OCI-LY7 (cell line): Measurements from ENCODE around the gene CFL1. TPM values are rescaled to one million over a fixed set of nuclear protein-coding genes. Genes with fewer than 3 reads are reported as not detected.

Experiments
- BruUV-seq: library from RNA; stranded (reverse); fragments of 400-500 nt; replicated peaks from 2 replicates; lab custom pipeline; 2021; lab: Mats Ljungman, UMichigan
- CTCF ChIA-PET: fragments of 300-600 bp; sonication (Branson Sonifier 250); formaldehyde crosslinking; loops from one replicate; lab custom pipeline; 2022; ENCODE audit warnings: antibody characterized with exemption; ENCODE audit not compliant: unreplicated experiment; lab: Charles Lee
- POLR2A ChIA-PET: fragments of 300-600 bp; sonication (Branson Sonifier 250); formaldehyde crosslinking; loops from one replicate; lab custom pipeline; 2022; ENCODE audit warnings: antibody characterized with exemption; lab: Charles Lee
- DNase-seq: peaks from one replicate; pipeline ENCODE4 v3.0.0-alpha.2; 2015; ENCODE audit warnings: low spot score
- H2AFZ ChIP-seq: fragments of 200-600 bp; sonication (generic), shearing (Covaris generic); 2 replicates; pipeline ENCODE4 v1.6.1; 2014; ENCODE audit warnings: mild to moderate bottlenecking, antibody characterized with exemption, low read length, moderate library complexity
- H3K27ac ChIP-seq: fragments of 200-600 bp; sonication (generic); 2 replicates; pipeline ENCODE4 v1.5.1; 2014; ENCODE audit warnings: mixed run types, low read depth, mild to moderate bottlenecking, moderate library complexity, low read length, inconsistent platforms; ENCODE audit not compliant: poor library complexity, severe bottlenecking
- H3K36me3 ChIP-seq: fragments of 200-600 bp; sonication (generic); 2 replicates; pipeline ENCODE4 v1.6.1; 2014; ENCODE audit warnings: mild to moderate bottlenecking, antibody characterized with exemption, low read length, moderate library complexity, mixed read lengths; ENCODE audit not compliant: insufficient read depth
- H3K4me1 ChIP-seq: fragments of 200-600 bp; sonication (generic); 2 replicates; pipeline ENCODE4 v1.5.1; 2014; ENCODE audit warnings: mild to moderate bottlenecking, low read length; ENCODE audit not compliant: insufficient read depth, poor library complexity, severe bottlenecking
- H3K4me2 ChIP-seq: fragments of 200-600 bp; sonication (generic); 2 replicates; pipeline ENCODE4 v1.6.1; 2014; ENCODE audit warnings: mild to moderate bottlenecking, low read length
- H3K4me3 ChIP-seq: fragments of 200-600 bp; sonication (generic); 2 replicates; pipeline ENCODE4 v1.5.1; 2014; ENCODE audit warnings: mild to moderate bottlenecking, low read depth, low read length; ENCODE audit not compliant: poor library complexity, severe bottlenecking
- H3K79me2 ChIP-seq: fragments of 200-600 bp; sonication (generic); 2 replicates; pipeline ENCODE4 v1.6.1; 2016; ENCODE audit warnings: low read depth, mild to moderate bottlenecking, low read length, moderate library complexity, mixed read lengths; ENCODE audit not compliant: insufficient read depth
- H3K9me2 ChIP-seq: fragments of 200-600 bp; sonication (generic); 2 replicates; pipeline ENCODE4 v1.6.1; 2016; ENCODE audit warnings: mild to moderate bottlenecking, low read length, mixed read lengths; ENCODE audit not compliant: insufficient read depth
- H3K9me3 ChIP-seq: fragments of 200-600 bp; sonication (generic); 2 replicates; pipeline ENCODE4 v1.6.1; 2014; ENCODE audit warnings: mild to moderate bottlenecking, mixed run types, low read length, mixed read lengths
- H4K20me1 ChIP-seq: fragments of 200-600 bp; sonication (generic); 2 replicates; pipeline ENCODE4 v1.6.1; 2014; ENCODE audit warnings: mild to moderate bottlenecking, antibody characterized with exemption, low read length, moderate library complexity, mixed read lengths; ENCODE audit not compliant: insufficient read depth
- EZH2phosphoT487 ChIP-seq: fragments of 200-600 bp; sonication (generic); IDR thresholded peaks from 2 replicates; pipeline ENCODE4 v1.6.1; 2018; ENCODE audit warnings: low read depth, borderline replicate concordance, mild to moderate bottlenecking, mixed run types, antibody characterized with exemption, low read length, moderate library complexity, mixed read lengths
- intact Hi-C: fragments of 100-400 bp; cut with micrococcal nuclease; formaldehyde crosslinking; loops from one replicate; pipeline ENCODE4 v1.10.0; 2022; ENCODE audit not compliant: unreplicated experiment
- total RNA-seq, 2 experiments: library from RNA; depleted of rRNA in 1 of 2; stranded (reverse); fragments of >200 nt in 1 of 2; shearing (Covaris generic) in 1 of 2; gene quantifications; 2 replicates each; pipeline ENCODE4 v1.2.3, GENCODE V29; 2014 to 2022
- TF ChIP-seq, protein P1 (sequence below): fragments of 200-600 bp; sonication (generic); conservative IDR thresholded peaks from 2 replicates; pipeline ENCODE4 v1.5.1; 2014; ENCODE audit warnings: mild to moderate bottlenecking, antibody characterized with exemption, low read length, moderate library complexity, mixed read lengths

CFL1 gene
- total RNA-seq, 2 experiments from 2014 or later = 1,019 to 1,119 TPM

DNA sequence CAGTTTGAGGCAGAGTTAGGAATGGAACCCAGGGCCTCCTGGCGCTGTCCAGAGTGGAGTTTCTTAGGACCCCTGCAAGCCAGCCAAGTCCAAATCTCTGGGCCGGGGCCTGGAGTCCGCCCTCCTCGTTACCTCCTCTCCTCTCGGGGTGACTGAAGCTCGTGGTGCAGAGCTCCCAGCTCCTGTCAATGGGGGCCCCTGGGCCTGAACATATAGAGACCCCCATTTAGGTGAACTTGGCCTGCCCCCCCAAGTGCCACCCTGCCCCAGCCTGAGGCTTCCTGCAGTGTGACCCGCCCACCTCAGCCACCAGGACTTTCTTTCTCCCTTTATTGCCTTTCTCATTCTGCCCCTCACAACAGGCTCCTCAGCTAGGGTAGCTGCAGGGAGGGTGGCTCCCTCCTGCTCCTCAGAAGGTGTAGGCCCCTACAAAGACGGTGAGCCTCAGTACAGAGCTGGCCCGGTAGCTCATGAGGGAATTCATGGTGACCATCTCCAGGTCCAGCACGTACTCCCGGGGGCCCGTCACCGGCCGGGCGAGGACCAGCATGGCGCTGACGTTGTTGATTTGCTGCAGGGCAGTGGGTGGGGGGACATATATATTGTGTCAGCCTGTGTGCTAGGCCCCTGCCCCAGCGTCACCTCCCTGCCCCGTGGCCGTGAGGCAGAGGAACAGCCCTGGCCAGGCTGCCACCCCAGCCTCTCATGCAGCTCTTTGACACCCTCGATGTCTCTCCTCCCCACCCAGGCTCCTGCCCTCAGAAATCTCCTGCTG lies 8.7 kb upstream of the CFL1 start:
- Histone ChIP-seq H4K20me1 (no peaks in the 10 kb centered on the region), H3K79me2 (peaks cover 5% of the 10 kb centered on the region; the same call in 1 of the 2 replicates), H3K4me2 (no peak overlapping the region), H3K36me3 (peaks cover 57% of the 10 kb centered on the region), H3K9me3 (no peaks in the 10 kb centered on the region), H3K4me3 (no peak overlapping the region), H2AFZ (no peak overlapping the region), H3K4me1 (peaks cover 27% of the 10 kb centered on the region), H3K9me2 (no peaks in the 10 kb centered on the region), H3K27ac (peak overlapping the region; percentile 28)
- ChIA-PET CTCF (no interaction called here), POLR2A (interaction anchor here (0.6 to 1.5 kb wide), 2 partner anchors 22 to 26 kb away, joined by 3 read pairs; partner anchors contain the start of gene FIBP)
- TF ChIP-seq, protein P1, sequence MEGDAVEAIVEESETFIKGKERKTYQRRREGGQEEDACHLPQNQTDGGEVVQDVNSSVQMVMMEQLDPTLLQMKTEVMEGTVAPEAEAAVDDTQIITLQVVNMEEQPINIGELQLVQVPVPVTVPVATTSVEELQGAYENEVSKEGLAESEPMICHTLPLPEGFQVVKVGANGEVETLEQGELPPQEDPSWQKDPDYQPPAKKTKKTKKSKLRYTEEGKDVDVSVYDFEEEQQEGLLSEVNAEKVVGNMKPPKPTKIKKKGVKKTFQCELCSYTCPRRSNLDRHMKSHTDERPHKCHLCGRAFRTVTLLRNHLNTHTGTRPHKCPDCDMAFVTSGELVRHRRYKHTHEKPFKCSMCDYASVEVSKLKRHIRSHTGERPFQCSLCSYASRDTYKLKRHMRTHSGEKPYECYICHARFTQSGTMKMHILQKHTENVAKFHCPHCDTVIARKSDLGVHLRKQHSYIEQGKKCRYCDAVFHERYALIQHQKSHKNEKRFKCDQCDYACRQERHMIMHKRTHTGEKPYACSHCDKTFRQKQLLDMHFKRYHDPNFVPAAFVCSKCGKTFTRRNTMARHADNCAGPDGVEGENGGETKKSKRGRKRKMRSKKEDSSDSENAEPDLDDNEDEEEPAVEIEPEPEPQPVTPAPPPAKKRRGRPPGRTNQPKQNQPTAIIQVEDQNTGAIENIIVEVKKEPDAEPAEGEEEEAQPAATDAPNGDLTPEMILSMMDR = no peak
- no peak for TF ChIP-seq EZH2phosphoT487
- no TSS peak for BruUV-seq
- no peak for DNase-seq
- intact Hi-C loops = no loop called here

DNA sequence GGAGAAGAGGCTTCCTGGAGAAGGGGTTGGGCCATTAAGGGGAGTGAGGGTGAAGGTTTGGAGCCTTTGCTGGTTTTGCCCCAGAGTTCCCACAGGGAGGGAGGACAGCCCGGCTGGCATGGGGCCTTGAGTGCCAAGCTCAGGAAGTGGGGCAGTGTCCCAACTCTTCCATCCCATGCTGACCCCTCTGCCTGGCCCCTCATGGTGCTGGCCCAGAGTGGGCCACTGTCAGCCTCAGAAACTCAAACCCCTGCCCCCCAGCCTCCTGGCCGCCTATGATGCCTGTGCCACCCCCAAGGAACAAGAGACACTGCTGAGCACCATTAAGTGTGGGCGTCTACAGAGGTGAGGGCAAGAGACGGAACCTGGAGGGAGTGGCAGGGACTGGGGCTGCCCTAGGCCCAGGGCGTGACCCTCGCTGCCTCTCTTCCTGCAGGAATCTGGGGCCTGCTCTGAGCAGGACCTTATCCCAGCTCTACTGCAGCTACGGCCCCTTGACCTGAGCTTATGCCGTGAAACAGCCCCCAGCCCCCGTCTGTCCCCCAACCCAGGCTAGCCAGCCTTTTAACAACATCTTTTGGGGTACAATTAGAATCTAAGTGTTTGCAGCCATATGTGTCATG lies 7.7 kb upstream of the CFL1 start:
- TSS peak; percentile 29 for BruUV-seq
- TF ChIP-seq, protein P1 = no peak
- TF ChIP-seq EZH2phosphoT487 = no peak
- no peaks in the 10 kb centered on the region for H3K9me2 ChIP-seq
- H4K20me1 ChIP-seq = peaks cover 4% of the 10 kb centered on the region; the same call in 1 of the 2 replicates
- peaks cover 14% of the 10 kb centered on the region; the same call in 1 of the 2 replicates for H3K79me2 ChIP-seq
- peaks cover 22% of the 10 kb centered on the region for H3K4me1 ChIP-seq
- no peak overlapping the region for H3K4me2 ChIP-seq
- no peak for DNase-seq
- H3K9me3 ChIP-seq = no peaks in the 10 kb centered on the region
- CTCF ChIA-PET = no interaction called here
- H2AFZ ChIP-seq = no peak overlapping the region
- no peak overlapping the region for H3K4me3 ChIP-seq
- POLR2A ChIA-PET = no interaction called here
- intact Hi-C loops = no loop called here
- H3K36me3 ChIP-seq = peaks cover 59% of the 10 kb centered on the region
- H3K27ac ChIP-seq = no peak overlapping the region
